Amniotic stem cell (primary cell): ENCODE data around the gene CACFD1.

ENCODE experiments used
- DNase-seq: peaks from one replicate; lab custom pipeline; 2025; lab: John Stamatoyannopoulos, UW

CACFD1 gene

GRCh38 chr9:133459476-133460404, at the start of gene CACFD1:
Gene CACFD1, plus strand, starts transcription at chr9:133459978. Its CDS starts 89 bp downstream, at chr9:133460067.
- peak; percentile 91 for DNase-seq

- DNase-seq, result no peak
Observed at GRCh38 chr9:133415170-133415569, 44.6 kb upstream of the CACFD1 start.

- peak; percentile 45 for DNase-seq
Observed at GRCh38 chr9:133417541-133418461, 42.0 kb upstream of the CACFD1 start, which contains the start of gene REXO4. Gene REXO4, minus strand, starts transcription at chr9:133418010. Its CDS starts 166 bp downstream, at chr9:133417844.

GRCh38 chr9:133419005-133419404, 40.8 kb upstream of the CACFD1 start:
- no peak for DNase-seq

GRCh38 chr9:133420392-133420827, 39.4 kb upstream of the CACFD1 start:
- no peak for DNase-seq

- DNase-seq, result no peak
Observed at GRCh38 chr9:133421615-133422542, 37.9 kb upstream of the CACFD1 start, which contains the start of gene ADAMTS13. Gene ADAMTS13, plus strand, starts transcription at chr9:133422367. Its CDS starts 77 bp downstream, at chr9:133422444.

GRCh38 chr9:133423216-133423615, 36.6 kb upstream of the CACFD1 start:
- no peak for DNase-seq

- DNase-seq, result no peak
Observed at GRCh38 chr9:133424187-133424586, 35.6 kb upstream of the CACFD1 start.

- DNase-seq, result no peak
Observed at GRCh38 chr9:133425049-133425632, 34.6 kb upstream of the CACFD1 start.

GRCh38 chr9:133426011-133426410, 33.8 kb upstream of the CACFD1 start:
- no peak for DNase-seq

GRCh38 chr9:133427658-133428348, 32.0 kb upstream of the CACFD1 start:
- no peak for DNase-seq

- no peak for DNase-seq
Observed at GRCh38 chr9:133428617-133429101, 31.1 kb upstream of the CACFD1 start.

GRCh38 chr9:133429214-133429613, 30.6 kb upstream of the CACFD1 start:
- DNase-seq, result no peak

GRCh38 chr9:133429641-133430161, 30.1 kb upstream of the CACFD1 start:
- DNase-seq, result no peak

GRCh38 chr9:133430244-133430643, 29.5 kb upstream of the CACFD1 start:
- DNase-seq, result no peak

- DNase-seq, result no peak
Observed at GRCh38 chr9:133433351-133433843, 26.4 kb upstream of the CACFD1 start.

- DNase-seq, result no peak
Observed at GRCh38 chr9:133436681-133437080, 23.1 kb upstream of the CACFD1 start.

- no peak for DNase-seq
Observed at GRCh38 chr9:133437753-133438531, 21.8 kb upstream of the CACFD1 start.

GRCh38 chr9:133439337-133439736, 20.4 kb upstream of the CACFD1 start:
- no peak for DNase-seq
